ENCODE data around the gene AGK. TPM values are rescaled to one million over a fixed set of nuclear protein-coding genes. Genes with fewer than 3 reads are reported as not detected.

AGK gene
- total and polyA plus RNA-seq, 4 donors: 13.7 to 39.1 (median 20.9) TPM

- 88 to 93% methylated on average over 3 of the region's 3 CpGs for WGBS, 2 donors
- Histone ChIP-seq H3K4me3 (no peak overlapping the region), H3K9me3 (ENCODE audit: control insufficient read depth in 4 of 4, insufficient read depth in 3 of 4, low read length in 3 of 4) (no peaks in the 10 kb centered on the region), H3K36me3 (ENCODE audit: control insufficient read depth in 4 of 4, insufficient read depth in 4 of 4, low read length in 4 of 4) (peaks cover 0 to 1% (median 0%) of the 10 kb centered on the region in 4 donors), H3K27me3 (ENCODE audit: control insufficient read depth in 3 of 3, insufficient read depth in 3 of 3, low read length in 2 of 3) (no peaks in the 10 kb centered on the region), H3K9ac (ENCODE audit: insufficient read depth in 1 of 2, low read length in 2 of 2) (no peak overlapping the region), H3K4me1 (ENCODE audit: control insufficient read depth in 5 of 5, insufficient read depth in 5 of 5, low read length in 5 of 5) (peaks cover 0 to 7% (median 0%) of the 10 kb centered on the region in 5 donors), H3K27ac (ENCODE audit: low read depth in 1 of 2, low read length in 1 of 2) (no peak overlapping the region)
- DNase-seq (no peak), ATAC-seq (ENCODE audit: insufficient read depth, low FRiP score) (no peak)
- no peak for TF ChIP-seq CTCF (IDR thresholded peaks at IDR 0.05; ENCODE audit: control extremely low read depth, extremely low read depth)
Observed at GRCh38 chr7:141584935-141585334, 33.7 kb downstream of the AGK start.

GRCh38 chr7:141585592-141586510 lies 34.6 kb downstream of the AGK start:
- no peaks in the 10 kb centered on the region for H3K27me3 ChIP-seq (ENCODE audit: control insufficient read depth in 3 of 3, insufficient read depth in 3 of 3, low read length in 2 of 3)
- H3K36me3 ChIP-seq (ENCODE audit: control insufficient read depth in 4 of 4, insufficient read depth in 4 of 4, low read length in 4 of 4): peaks cover 0 to 1% (median 0%) of the 10 kb centered on the region in 4 donors
- DNase-seq (no peak), ATAC-seq (ENCODE audit: insufficient read depth, low FRiP score) (peak; percentile 76)
- H3K27ac ChIP-seq (ENCODE audit: low read depth in 1 of 2, low read length in 1 of 2): no peak overlapping the region
- no peaks in the 10 kb centered on the region for H3K9me3 ChIP-seq (ENCODE audit: control insufficient read depth in 4 of 4, insufficient read depth in 3 of 4, low read length in 3 of 4)
- no peak overlapping the region for H3K9ac ChIP-seq (ENCODE audit: insufficient read depth in 1 of 2, low read length in 2 of 2)
- H3K4me3 ChIP-seq: no peak overlapping the region
- H3K4me1 ChIP-seq (ENCODE audit: control insufficient read depth in 5 of 5, insufficient read depth in 5 of 5, low read length in 5 of 5): peaks cover 0 to 10% (median 0%) of the 10 kb centered on the region in 5 donors
- 70 to 85% methylated on average over 6 of the region's 6 CpGs for WGBS, 2 donors
- no peak for TF ChIP-seq CTCF (IDR thresholded peaks at IDR 0.05; ENCODE audit: control extremely low read depth, extremely low read depth)

- H3K9ac ChIP-seq (ENCODE audit: insufficient read depth in 1 of 2, low read length in 2 of 2): no peak overlapping the region
- 94 to 95% methylated on average over 4 of the region's 4 CpGs for WGBS, 2 donors
- ATAC-seq (ENCODE audit: insufficient read depth, low FRiP score): no peak
- no peak for DNase-seq
- H3K9me3 ChIP-seq (ENCODE audit: control insufficient read depth in 4 of 4, insufficient read depth in 3 of 4, low read length in 3 of 4): no peaks in the 10 kb centered on the region
- TF ChIP-seq CTCF (IDR thresholded peaks at IDR 0.05; ENCODE audit: control extremely low read depth, extremely low read depth): no peak
- peaks cover 0 to 1% (median 0%) of the 10 kb centered on the region in 4 donors for H3K36me3 ChIP-seq (ENCODE audit: control insufficient read depth in 4 of 4, insufficient read depth in 4 of 4, low read length in 4 of 4)
- no peak overlapping the region for H3K4me3 ChIP-seq
- no peaks in the 10 kb centered on the region for H3K27me3 ChIP-seq (ENCODE audit: control insufficient read depth in 3 of 3, insufficient read depth in 3 of 3, low read length in 2 of 3)
- no peak overlapping the region for H3K27ac ChIP-seq (ENCODE audit: low read depth in 1 of 2, low read length in 1 of 2)
- H3K4me1 ChIP-seq (ENCODE audit: control insufficient read depth in 5 of 5, insufficient read depth in 5 of 5, low read length in 5 of 5): peaks cover 0 to 10% (median 0%) of the 10 kb centered on the region in 5 donors
Observed at GRCh38 chr7:141586878-141587277, 35.7 kb downstream of the AGK start.

Data from lung (tissue), 12 donors.